ENCODE results near the gene MCCC2.
"Not testable (repeated sequence)": the region's sequence is repeated elsewhere in the genome, so short reads cannot be mapped to it uniquely, and the experiment has no call there.

Gene MCCC2

DNA sequence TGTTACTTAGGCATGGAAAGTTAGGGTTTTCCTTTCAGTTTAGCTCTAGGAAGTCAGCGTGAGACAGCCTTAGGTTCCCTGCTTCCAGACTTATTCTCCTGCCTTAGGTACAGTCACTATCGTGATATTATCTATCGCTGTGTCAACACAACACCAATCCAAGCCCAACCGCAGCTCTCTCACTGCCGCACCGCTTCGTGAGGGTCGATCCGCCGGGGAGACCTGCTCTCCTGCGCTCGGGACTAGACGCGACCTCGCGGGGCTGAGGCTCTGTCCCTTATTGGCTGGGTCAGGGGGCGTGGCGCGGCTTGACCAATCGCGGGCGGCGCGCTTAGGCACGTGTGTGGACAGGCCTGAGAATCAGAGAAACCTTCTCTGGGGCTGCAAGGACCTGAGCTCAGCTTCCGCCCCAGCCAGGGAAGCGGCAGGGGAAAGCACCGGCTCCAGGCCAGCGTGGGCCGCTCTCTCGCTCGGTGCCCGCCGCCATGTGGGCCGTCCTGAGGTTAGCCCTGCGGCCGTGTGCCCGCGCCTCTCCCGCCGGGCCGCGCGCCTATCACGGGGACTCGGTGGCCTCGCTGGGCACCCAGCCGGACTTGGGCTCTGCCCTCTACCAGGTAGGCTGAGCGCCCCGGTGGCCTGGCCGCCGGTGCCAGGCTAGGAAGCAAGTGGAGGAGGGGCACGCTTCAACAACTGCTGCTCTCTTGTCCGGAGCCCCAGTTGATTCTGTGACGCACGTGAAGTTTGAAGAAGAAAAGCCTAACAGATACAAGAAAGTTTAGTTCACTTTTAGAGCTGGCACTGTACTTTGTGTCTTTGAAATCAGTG lies at the start of gene MCCC2:
Gene MCCC2, plus strand, starts transcription at position 400 of the 825 bp plus-strand sequence. Its CDS starts 86 bp downstream, at position 486.
- peak; percentile 93 for DNase-seq

DNA sequence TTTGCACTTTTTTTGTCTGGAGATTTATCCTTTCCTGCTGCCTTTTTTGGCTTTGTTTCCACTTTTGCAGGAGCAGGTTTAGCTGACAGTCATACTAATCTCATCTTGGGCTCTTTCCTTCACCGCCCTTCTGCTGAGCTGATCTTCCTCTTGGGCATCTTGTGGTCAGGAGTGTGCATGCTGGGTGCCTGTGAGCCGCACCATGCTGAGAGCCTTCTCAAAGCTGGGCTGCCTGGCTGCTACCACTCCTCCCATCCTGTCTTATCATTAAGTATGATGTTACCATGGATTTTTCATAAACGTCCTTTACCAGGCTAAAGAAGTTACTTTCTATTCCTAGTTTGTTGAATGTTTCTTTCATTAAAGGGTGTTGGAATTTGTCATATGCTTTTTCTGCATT lies 49.5 kb upstream of the MCCC2 start:
- DNase-seq, result no peak

DNA sequence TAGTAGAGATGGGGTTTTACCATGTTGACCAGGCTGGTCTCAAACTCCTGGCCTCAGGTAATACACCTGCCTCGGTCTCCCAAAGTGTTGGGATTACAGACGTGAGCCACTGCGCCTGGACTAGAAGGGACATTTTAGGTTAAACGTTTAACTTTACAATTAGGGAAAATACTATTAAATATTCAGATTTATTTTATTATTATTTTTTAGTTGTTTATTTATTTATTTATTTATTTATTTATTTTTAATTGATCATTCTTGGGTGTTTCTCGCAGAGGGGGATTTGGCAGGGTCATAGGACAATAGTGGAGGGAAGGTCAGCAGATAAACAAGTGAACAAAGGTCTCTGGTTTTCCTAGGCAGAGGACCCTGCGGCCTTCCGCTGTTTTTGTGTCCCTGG lies 36.3 kb upstream of the MCCC2 start:
- not testable (repeated sequence) for DNase-seq

DNA sequence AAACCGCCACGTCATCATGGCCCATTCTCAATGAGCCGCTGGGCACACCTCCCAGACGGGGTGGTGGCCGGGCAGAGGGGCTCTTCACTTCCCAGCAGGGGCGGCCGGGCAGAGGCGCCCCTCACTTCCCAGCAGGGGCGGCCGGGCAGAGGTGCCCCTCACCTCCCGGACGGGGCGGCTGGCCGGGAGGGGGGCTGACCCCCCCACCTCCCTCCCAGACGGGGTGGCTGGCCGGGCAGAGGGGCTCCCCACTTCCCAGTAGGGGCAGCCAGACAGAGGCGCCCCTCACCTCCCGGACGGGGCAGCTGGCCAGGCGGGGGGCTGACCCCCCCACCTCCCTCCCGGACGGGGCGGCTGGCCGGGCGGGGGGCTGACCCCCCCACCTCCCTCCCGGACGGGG lies 35.6 kb upstream of the MCCC2 start:
- not testable (repeated sequence) for DNase-seq

DNA sequence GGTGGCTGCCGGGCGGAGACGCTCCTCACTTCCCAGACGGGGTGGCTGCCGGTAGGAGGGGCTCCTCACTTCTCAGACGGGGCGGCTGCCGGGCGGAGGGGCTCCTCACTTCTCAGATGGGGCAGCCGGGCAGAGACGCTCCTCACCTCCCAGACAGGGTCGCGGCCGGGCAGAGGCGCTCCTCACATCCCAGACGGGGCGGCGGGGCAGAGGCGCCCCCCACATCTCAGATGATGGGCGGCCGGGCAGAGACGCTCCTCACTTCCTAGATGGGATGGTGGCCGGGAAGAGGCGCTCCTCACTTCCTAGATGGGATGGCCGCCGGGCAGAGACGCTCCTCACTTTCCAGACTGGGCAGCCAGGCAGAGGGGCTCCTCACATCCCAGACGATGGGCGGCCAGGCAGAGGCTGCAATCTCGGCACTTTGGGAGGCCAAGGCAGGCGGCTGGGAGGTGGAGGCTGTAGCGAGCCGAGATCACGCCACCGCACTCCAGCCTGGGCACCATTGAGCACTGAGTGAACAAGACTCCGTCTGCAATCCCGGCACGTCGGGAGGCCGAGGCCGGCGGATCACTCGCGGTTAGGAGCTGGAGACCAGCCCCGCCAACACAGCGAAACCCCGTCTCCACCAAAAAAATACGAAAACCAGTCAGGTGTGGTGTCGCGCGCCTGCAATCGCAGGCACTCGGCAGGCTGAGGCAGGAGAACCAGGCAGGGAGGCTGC lies 35.0 kb upstream of the MCCC2 start:
- not testable (repeated sequence) for DNase-seq

DNA sequence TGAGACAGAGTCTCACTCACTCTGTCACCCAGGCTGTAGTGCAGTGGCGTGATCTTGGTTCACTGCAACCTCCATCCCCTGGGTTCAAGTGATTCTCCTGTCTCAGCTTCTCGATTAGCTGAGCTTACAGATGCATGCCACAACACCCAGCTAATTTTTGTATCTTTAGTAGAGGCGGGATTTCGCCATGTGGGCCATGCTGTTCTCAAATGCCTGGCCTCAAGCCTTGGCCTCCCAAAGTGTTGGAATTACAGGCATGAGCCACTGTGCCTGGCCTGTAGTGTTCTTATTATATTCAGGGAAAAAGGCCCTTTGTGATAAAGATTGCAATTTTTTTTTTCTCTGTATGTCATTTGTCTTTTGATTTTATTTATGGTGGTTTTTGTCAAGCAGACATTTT lies 24.0 kb upstream of the MCCC2 start:
- no peak for DNase-seq

DNA sequence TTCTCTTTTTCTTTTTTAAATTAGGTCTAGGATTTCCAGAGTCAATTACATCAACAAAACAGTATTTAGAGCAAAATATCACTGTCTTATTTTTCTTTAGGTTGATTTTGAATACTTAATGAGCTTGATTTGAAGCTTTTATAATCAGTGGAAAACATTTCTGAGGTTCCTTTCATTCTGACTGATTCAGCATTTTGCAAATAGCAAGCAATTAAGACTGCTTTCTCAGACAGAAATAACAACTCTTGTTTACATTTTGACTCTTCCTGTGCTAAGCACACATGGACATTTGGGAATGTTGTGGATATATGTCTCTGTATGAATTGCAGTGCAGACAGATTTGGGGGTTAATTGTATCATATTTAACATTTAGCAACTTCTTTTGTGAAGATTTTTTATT lies 22.2 kb upstream of the MCCC2 start:
- DNase-seq, result no peak

DNA sequence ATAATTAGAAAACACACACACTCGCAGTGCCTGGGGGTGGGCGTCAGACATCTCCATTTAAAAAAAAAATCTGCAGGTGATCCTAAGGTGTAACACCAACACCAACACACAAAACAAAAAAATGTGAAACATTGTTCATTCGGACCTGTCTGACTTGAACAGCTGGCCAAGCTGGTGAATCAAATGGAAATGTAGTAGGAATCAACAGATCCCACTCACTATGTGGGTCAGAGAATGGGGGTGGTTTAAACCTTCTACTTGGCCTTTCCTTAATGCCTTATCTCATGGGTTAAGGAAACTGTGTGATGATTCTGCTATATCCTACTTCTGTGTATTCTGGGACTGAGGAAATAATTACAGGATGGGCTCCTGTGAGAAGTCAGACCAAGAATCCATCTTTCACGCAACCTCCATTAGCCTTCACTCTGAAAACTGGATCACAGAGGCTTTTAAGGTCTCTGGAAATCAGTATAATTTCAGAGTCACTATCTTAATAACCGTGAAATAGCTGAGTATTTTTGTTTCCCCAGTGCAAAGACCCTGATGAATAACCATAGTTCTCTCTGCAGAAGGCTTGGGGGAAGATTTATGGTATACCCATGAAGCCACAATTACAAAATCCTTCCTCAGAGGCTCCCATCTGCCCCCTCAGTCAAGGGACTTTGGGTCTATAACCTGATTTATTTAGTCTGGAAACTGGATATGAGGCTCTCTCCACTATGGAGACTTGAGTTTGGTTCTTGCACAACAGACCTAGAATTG lies 17.2 kb upstream of the MCCC2 start:
- no peak for DNase-seq

DNA sequence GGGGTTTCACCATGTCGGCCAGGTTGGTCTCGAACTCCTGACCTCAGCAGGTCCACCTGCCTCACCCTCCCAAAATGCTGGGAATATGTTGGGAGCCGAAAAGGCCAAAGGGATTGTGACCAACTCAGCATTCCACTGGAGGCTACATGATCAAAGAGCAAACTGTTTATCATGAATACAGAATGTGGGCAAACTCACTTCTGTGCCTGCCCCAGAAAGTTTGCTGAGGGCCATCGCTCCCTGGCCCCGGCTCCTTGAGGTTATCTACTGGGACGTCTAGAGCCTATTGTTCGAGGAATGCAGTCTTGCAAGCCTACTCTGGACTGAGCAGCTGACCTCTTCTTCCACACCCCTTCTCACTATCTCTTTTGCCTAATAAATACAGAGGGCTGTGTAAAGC lies 15.3 kb upstream of the MCCC2 start:
- DNase-seq, result not testable (repeated sequence)

DNA sequence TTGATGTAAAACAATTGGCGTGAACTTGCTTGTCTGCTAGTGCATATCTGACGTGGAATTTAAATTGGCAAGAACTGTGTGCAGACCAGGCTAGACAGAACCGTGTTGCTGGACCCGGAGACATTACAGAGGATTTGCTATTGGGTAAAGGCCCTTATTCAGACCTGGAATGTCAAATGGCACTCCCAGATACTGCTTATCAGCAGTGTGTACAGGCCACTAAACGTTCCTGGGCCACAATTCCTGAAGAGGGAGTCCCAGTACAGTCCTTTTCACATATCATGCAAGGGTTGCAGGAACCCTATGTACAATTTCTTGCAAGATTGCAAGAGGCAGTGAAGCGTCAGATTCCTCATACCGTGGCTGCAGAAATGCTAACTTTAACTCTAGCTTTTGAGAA lies 13.5 kb upstream of the MCCC2 start:
- no peak for DNase-seq

DNA sequence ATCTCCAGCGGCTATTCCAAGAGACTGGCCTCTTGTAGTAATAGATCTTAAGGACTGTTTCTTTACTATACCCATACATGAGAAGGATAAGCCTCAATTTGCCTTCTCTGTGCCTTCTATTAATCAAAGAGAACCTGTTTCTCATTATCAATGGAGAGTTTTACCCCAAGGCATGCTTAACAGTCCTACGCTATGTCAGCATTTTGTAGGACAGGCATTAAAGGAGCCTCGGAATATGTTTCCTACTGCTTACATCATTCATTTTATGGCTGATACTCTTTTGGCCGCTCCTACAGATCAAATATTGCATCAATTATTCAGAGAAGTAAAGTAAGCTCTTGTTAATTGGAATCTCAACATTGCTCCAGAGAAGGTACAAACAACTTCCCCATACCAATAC lies 11.6 kb upstream of the MCCC2 start:
- not testable (repeated sequence) for DNase-seq

DNA sequence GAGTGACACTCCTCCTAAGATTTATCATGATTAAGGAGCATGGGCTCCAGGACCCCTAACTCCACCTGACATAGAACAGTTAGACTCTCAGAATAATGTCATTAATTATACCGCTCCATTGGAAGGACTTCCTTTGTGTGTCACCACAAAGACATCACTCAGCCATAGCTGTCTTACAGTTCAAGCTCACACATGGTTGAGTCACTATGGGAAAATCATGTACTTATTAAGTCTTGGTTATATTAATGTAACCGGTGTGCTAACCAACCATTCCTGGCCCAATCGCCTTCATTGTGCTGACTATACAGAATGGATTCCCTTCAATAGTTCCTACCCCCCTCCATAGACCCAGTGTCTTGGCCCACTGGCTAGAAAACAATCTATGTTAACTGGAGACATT lies 10.9 kb upstream of the MCCC2 start:
- DNase-seq, result no peak

DNA sequence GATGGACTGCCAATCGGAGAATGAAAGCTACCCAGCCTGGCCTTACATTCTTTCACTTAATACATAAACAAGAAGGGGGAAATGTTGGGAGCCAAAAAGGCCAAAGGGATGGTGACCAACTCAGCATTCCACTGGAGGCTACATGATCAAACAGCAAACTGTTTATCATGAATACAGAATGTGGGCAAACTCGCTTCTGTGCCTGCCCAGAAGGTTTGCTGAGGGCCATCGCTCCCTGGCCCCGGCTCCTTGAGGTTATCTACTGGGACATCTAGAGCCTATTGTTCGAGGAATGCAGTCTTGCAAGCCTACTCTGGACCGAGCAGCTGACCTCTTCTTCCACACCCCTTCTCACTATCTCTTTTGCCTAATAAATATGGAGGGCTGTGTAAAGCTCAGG lies 9.3 kb upstream of the MCCC2 start:
- not testable (repeated sequence) for DNase-seq

DNA sequence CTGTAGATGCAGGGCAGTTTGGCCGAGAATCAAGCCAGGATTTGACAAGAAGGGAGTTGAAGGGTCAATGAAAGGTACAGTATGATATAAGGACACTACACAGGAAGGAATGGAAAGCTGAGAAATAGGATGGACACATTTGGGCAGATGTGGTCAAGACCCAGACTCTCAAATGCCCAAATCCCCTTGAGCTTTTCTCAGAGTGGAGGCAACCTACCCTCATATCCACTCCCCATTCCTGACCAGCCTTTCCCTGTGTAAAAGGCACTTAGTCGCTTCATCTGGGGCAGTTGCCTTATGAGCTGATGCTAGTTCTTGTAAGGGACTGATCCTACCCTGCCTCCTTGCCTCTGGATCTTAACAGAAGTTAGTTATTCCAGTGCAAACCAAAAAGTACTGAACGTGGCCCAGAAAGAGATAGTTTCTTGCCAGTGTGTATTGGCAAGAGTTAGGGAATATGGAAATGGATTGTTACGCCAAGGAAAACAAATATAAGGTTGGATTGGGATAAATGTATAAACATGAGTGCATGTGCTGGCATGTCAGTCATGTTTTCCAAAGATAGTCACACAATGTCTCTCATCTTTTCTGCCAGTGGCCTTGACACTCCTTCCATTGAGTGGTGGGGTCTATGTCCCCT lies 4.1 kb upstream of the MCCC2 start:
- no peak for DNase-seq

DNA sequence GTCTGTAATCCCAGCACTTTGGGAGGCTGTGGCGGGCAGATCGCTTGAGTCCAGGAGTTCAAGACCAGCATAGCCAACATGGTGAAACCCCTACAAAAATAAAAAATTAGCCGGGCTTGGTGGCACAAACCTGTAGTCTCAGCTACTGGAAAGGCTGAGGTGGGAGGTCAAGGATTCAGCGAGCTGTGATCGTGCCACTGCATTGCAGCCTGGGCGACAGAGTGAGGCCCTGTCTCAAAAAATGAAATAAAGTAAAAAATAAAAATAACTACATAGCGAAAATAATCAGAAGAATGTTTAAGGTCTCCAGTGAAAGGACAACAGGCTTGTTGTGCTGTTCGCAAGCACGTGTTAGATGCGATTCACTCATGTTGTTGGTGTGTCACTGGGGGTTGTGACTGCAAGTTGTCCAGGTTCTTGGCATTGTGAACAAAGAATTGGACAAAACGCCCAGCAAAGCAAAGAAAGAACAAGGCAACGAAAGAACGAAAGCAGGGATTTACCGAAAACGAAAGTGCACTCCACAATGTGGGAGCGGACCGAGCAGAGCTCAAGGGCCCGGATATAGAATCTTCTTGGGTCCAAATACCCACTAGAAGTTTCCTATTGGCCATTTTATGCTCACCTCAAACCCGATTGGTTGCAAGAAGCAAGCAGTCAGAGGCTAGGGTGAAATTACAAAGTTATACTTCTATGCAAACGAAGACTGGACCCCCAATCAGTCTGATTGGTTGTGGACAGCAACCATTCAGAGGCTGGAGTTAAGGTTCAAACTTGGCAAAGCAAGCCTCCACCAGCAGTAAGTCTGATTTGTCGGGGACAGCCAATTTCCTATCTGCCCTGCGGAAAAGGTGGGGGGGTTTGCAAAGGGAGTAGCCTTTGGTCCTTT lies 844 bp upstream of the MCCC2 start:
- no peak for DNase-seq

DNA sequence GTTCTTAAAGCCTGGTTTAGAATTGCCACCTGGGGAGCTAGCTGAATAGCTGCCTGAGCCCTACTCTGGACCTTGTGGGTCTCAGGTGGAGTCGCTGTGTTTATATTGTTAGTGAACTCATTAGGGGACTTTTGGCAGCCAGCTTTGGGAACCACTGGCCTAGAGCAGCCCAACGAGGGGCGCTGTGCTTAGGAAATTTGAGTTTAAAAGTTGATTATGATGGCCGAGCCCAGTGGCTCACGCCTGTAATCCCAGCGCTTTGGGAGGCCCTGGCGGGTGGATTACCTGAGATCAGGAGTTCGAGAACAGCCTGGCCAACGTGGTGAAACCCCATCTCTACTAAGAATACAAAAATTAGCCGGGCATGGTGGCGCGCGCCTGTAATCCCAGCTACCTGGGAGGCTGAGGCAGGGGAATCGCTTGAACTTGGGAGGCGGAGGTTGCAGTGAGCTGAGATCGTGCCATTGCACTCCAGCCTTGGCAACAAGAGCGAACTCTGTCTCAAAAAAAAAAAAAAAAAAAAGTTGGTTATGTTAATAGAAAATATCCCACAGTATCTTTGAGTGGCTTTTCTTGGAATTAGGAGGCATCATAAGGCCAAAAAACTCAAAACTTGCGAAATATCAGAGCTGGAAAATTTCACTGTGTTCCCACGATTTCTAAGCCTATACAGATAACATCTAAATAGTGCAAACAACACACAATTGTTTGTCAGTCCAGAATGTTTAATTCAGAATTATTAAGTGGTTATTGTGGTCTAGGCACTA lies 809 bp downstream of the MCCC2 start:
- DNase-seq, result peak; percentile 2

DNA sequence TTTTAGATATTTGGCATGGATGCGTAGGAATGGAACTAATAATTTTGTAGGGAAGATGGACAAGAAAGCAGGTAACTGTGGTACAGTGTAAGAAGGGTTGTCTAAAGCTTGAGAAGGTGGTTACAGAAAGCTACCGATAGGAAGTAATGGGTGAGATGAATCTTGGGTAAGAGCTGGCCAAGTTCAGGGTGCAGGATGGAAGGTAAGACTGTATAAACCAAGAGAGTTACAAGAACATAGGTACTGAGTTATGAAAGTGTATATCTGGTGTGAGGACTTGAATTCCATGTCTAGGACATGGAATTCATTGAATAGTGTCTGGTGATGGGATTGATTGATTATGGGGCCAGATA lies 1.4 kb downstream of the MCCC2 start:
- DNase-seq, result no peak

DNA sequence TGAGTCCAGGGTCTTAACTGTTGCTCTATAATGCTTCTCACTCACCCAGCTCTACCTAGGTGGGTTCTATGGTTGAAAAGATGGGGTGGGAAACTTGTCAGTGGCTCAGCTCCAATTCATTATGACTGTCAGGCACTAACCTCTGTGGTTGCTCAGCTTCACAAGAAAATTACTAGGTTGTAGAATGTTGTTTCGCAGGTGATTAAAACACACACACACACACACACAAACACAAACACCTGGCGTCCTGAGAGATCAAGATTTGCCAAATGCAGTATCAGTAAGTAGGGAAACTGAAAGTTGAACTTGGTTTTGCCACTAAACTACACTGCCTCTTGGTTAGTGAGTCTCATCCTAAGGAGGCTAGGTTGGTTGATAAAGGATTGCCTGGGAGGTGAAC lies 2.8 kb downstream of the MCCC2 start:
- DNase-seq, result no peak

DNA sequence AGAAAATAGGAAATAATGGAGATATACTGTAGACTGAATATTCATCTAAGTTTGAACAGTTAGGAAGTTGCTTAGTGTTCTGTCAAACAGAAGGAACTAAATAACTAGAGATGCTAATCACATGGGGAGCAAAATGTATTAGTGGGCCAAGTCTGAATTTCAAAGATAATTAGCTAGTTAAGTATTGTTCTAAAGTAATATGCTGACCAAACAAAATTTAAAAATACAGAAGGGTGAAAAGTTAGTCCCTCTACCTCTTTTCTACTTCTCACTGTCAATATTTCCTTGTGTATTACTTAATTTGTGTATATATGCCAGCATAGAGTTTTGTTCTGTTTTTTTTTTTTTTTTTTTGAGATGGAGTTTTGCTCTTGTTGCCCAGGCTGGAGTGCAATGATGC lies 4.0 kb downstream of the MCCC2 start:
- no peak for DNase-seq

DNA sequence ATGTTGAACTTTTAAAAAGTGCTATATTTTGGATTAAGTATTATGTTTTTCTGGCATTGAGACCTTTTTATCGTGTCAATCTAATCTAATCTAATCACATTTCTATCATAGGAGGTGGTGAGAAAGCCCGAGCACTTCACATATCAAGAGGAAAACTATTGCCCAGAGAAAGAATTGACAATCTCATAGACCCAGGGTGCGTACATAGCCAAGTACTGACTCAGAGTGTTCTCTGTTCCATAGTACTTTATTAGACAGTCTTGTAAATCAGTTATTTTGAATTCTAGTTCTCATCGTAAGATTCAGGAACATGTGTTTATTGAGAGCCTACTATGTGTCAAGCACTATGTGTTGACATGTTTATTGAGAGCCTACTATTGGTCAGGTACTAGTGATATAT lies 9.0 kb downstream of the MCCC2 start:
- no peak for DNase-seq

DNA sequence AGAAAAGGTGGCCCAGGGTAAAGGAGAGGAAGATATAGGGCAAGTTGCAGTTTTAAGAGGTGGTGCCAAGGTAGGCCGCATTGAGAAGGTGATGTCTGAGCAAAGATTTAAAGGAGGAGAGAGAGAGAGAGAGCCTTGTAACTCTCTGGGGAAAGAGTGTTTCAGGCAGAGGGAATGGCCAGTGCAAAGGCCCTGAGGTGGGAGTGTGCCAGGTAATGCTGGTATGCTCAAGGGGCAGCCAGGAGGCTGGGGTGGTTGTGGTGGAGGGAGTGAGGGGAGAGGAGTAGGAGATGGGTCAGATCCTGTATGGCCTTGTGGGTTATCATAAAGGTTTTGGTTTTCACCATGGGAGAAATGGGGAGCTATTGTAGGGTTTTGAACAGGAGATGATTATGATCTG lies 9.9 kb downstream of the MCCC2 start:
- DNase-seq, result no peak

Data from activated effector memory CD4-positive, alpha-beta T cell treated with Interleukin-2 at 50 U/mL for 16 hours (primary cell).